K562 (cell line): ENCODE data around the gene GGACT. TPM values are rescaled to one million over a fixed set of nuclear protein-coding genes. Genes with fewer than 3 reads are reported as not detected.

ENCODE experiments used
- REST ChIP-seq, 2 experiments: fragments of 450-650 bp; formaldehyde crosslinking in 1 of 2; IDR thresholded peaks; 2 replicates each; pipeline versions ENCODE4 v1.4.0 to v1.6.1; 2014 to 2020; ENCODE audit warnings: mild to moderate bottlenecking in 2 of 2, borderline replicate concordance in 1 of 2, low read depth in 1 of 2
- polyA plus RNA-seq, 8 experiments: library from polyadenylated mRNA; depleted of rRNA in 4 of 8; stranded (reverse) in 5 of 8; unstranded in 3 of 8; fragments of >200 nt; fragmentation: Nextera tagmentation in 2 of 8; fragmentation: Illumina TruSeq in 1 of 8; extraction: Ambion mirVana in 2 of 8; extraction: Trizol in 1 of 8; gene quantifications; 2 replicates each; pipeline versions ENCODE4 v1.2.1 to v1.2.3, GENCODE V29; 2011 to 2014; ENCODE audit warnings: inconsistent platforms in 1 of 8, missing spikeins in 1 of 8
- total RNA-seq, 7 experiments: library from RNA; depleted of rRNA in 6 of 7; stranded (reverse); fragments of >200 nt in 6 of 7; fragmentation: Illumina TruSeq in 2 of 7; extraction: Trizol in 2 of 7; gene quantifications; 2 replicates each; pipeline versions ENCODE4 v1.2.1 to v1.2.3, GENCODE V29; 2011 to 2021; ENCODE audit warnings: low replicate concordance in 1 of 7

Gene GGACT
- total and polyA plus RNA-seq, 9 of the 15 experiments (the other 6 are each of a cell fraction or from before 2014, with no cell fraction given): 0.20 to 3.2 (median 1.7) TPM

- peak; percentile 8; the same call in 1 of the 2 replicates for TF ChIP-seq REST (IDR thresholded peaks at IDR 0.05; ENCODE audit: borderline replicate concordance)
- TF ChIP-seq REST (CRISPR knock-in tag; IDR thresholded peaks at IDR 0.05; ENCODE audit: low read depth): no peak
Measured at GRCh38 chr13:100611678-100612492, 23.3 kb upstream of the GGACT start (continued).
